Heart left ventricle (tissue), 16 donors: ENCODE measurements around the gene TMC3. TPM values are rescaled to one million over a fixed set of nuclear protein-coding genes. Genes with fewer than 3 reads are reported as not detected.

Source experiments
- ATAC-seq, 4 donors: fragments of 200-7000 bp; cut with Tn5 transposase; one replicate each; pipeline ENCODE4 v1.9.1; 2020 to 2022; ENCODE audit warnings: moderate library complexity in 4 of 4, mild to moderate bottlenecking in 3 of 4, moderate number of reproducible peaks in 1 of 4
- DNase-seq, 5 donors: peaks; one replicate each; pipeline ENCODE4 v3.0.0-alpha.2; 2020
- H3K27ac ChIP-seq, 12 donors: fragments of 200-600 bp; sonication (generic) in 4 of 12; one replicate each; pipeline versions ENCODE4 v1.5.0 to v1.8.0; 2016 to 2022; ENCODE audit warnings: mild to moderate bottlenecking in 2 of 12
- H3K27me3 ChIP-seq, 9 donors: fragments of 200-600 bp; sonication (generic) in 2 of 9; one replicate each; pipeline versions ENCODE4 v1.5.1 to v1.8.0; 2016 to 2022; ENCODE audit warnings: mild to moderate bottlenecking in 3 of 9
- H3K36me3 ChIP-seq, 9 donors: fragments of 200-600 bp; sonication (generic) in 2 of 9; one replicate each; pipeline versions ENCODE4 v1.5.0 to v1.8.0; 2018 to 2022; ENCODE audit warnings: mild to moderate bottlenecking in 2 of 9
- H3K4me1 ChIP-seq, 12 donors: fragments of 200-600 bp; sonication (generic) in 4 of 12; one replicate each; pipeline versions ENCODE4 v1.5.0 to v1.8.0; 2016 to 2022; ENCODE audit warnings: mild to moderate bottlenecking in 3 of 12
- H3K4me3 ChIP-seq, 12 donors: fragments of 200-600 bp; sonication (generic) in 4 of 12; one replicate each; pipeline versions ENCODE4 v1.5.0 to v1.8.0; 2017 to 2022; ENCODE audit warnings: mild to moderate bottlenecking in 9 of 12, moderate library complexity in 4 of 12
- H3K9me3 ChIP-seq, 12 donors: fragments of 200-600 bp; sonication (generic) in 4 of 12; one replicate each; pipeline versions ENCODE4 v1.5.0 to v1.8.0; 2016 to 2022; ENCODE audit warnings: mild to moderate bottlenecking in 1 of 12
- POLR2A ChIP-seq, 2 donors: fragments of 450-650 bp; IDR thresholded peaks; one replicate each; pipeline ENCODE4 v1.6.1; 2017; ENCODE audit warnings: antibody characterized with exemption in 2 of 2, mild to moderate bottlenecking in 2 of 2, moderate library complexity in 2 of 2
- WGBS, 4 donors: extraction: QIAGEN DNeasy Blood & Tissue Kit in 2 of 4; methylation state at CpG; one replicate each; pipeline versions ENCODE4 v1.1.5 to v1.1.7; 2013 to 2018; 5-methylcytosine and 5-hydroxymethylcytosine counted together
- intact Hi-C, 10 donors: fragments of 100-400 bp; cut with DNase I; formaldehyde crosslinking; loops; one replicate each; pipeline versions ENCODE4 v1.11.1 to v1.14.2; 2022
- polyA plus RNA-seq, 2 donors: library from polyadenylated mRNA; stranded (reverse); fragments of 200-250 nt; gene quantifications; one replicate each; pipeline ENCODE4 v1.2.3, GENCODE V29; 2013
- total RNA-seq, 9 donors: library from RNA; depleted of rRNA in 2 of 9; stranded (reverse); fragments of >200 nt in 2 of 9; fragmentation: NEBNext Ultra II Directional in 3 of 9; extraction: Animal tissue kit (Norgen Biotek cat#: 25700) in 3 of 9; gene quantifications; one replicate each; pipeline versions ENCODE4 v1.1.0 to v1.2.4, GENCODE V29; 2016 to 2023
- TF ChIP-seq, protein P1 (sequence below), 12 donors: fragments of 200-600 bp; sonication (generic) in 4 of 12; IDR thresholded peaks; one replicate each; pipeline versions ENCODE4 v1.5.0 to v1.8.0; 2018 to 2022; ENCODE audit warnings: antibody characterized with exemption in 12 of 12, mild to moderate bottlenecking in 5 of 12
- donor health status: ischemic (EF 13 %, LVEDD 7.1; RV severe dilation, severe dysfunction).
- donor health status: healthy with polysubstance abuse.
- donor health status: DM: no; HTN: yes; CAD: no.
- donor health status: DM: no; HTN: no; CAD: no.
- donor health status: ischemic (EF 25% LVEDD 6.9; RV normal size, moderate dysfunction).
- donor health status: ischemic (EF 25% LVEDD 5.7; RV mildly dilated, moderate dysfunction).
- donor health status: healthy.
- donor health status: DM: yes; HTN: yes; CAD: no.
- donor health status: ischemic (EF 35%, LVEDD 5.7; RV mildly dilated, moderate dysfunction).
- donor health status: nonischemic (EF 11% LVEDD 7.7; RV severe dilation, severe dysfunction).
- donor health status: DM: yes; HTN: yes; CAD: no.
- donor health status: PGD.
- donor health status: ischemic (EF 29% LVEDD 5.4; RV normal size, mild dysfunction).
- donor health status: nonischemic (EF 23%, LVEDD 6.1; RV moderate dilation, normal function).

TMC3 gene
- total and polyA plus RNA-seq, 11 donors: 0.19 TPM; not detected in 10

DNA sequence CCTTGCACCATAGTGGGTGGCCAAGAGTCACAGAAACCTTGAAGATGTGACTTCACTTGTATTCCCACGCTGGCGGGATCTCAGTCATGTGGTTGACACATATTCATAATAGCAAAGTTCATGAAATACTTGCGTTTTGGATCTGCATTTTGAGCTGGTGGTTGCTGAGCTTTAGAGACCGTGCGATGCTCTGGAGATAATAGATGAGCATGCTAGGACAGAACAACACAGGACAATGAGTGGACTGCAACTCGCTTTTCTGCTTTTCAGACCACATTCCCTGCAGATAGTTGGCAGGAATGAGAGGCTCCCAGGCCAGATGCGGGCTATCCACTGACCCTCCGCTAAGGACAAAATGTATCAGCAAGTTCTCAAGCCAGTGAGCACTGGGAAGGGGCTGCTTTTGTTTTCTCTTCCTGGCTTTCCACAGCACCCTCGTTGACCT lies 36.3 kb downstream of the TMC3 start:
- ATAC-seq: peak in 2 of 4 donors; percentile 14 to 26
- TF ChIP-seq, protein P1, sequence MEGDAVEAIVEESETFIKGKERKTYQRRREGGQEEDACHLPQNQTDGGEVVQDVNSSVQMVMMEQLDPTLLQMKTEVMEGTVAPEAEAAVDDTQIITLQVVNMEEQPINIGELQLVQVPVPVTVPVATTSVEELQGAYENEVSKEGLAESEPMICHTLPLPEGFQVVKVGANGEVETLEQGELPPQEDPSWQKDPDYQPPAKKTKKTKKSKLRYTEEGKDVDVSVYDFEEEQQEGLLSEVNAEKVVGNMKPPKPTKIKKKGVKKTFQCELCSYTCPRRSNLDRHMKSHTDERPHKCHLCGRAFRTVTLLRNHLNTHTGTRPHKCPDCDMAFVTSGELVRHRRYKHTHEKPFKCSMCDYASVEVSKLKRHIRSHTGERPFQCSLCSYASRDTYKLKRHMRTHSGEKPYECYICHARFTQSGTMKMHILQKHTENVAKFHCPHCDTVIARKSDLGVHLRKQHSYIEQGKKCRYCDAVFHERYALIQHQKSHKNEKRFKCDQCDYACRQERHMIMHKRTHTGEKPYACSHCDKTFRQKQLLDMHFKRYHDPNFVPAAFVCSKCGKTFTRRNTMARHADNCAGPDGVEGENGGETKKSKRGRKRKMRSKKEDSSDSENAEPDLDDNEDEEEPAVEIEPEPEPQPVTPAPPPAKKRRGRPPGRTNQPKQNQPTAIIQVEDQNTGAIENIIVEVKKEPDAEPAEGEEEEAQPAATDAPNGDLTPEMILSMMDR (IDR thresholded peaks at IDR 0.05): no peak
- no peak for TF ChIP-seq POLR2A (IDR thresholded peaks at IDR 0.05)
- no peak overlapping the region for H3K4me3 ChIP-seq
- H3K36me3 ChIP-seq: no peaks in the 10 kb centered on the region
- intact Hi-C loops: loop anchor here in 2 of 10 donors (5.0 kb wide), 2 partner anchors 60 to 65 kb away; no protein-coding TSS in a partner anchor
- no peak for DNase-seq
- H3K27me3 ChIP-seq: no peaks in the 10 kb centered on the region
- peak overlapping the region in 8 of 12 donors; percentile 18 to 82 (median 54) for H3K27ac ChIP-seq
- 69 to 80% (median 75%) methylated on average over 9 of the region's 9 CpGs for WGBS, 4 donors
- H3K9me3 ChIP-seq: no peaks in the 10 kb centered on the region
- H3K4me1 ChIP-seq: peaks cover 0 to 34% (median 7%) of the 10 kb centered on the region in 12 donors

DNA sequence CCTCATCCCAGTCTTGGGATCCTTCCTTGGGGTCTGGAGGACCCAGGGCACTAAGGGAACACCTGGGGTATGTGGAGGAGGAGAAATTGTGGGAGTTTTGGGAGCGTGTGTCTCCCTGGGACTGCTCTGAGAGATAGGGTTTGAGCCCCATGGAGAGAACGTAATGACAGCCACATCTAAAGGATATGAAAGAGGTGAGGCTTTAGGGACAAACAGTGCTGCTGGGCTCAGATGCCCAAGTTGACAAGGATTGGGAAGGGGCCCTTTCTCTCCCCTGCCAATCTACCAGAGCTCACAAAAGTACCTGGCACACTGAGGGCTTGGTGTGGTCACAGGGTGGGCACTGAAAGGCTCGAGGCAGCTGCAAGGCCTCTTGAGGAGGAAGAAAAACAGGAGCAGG lies 36.8 kb downstream of the TMC3 start:
- peaks cover 0 to 34% (median 7%) of the 10 kb centered on the region in 12 donors for H3K4me1 ChIP-seq
- no peak for DNase-seq
- 77 to 92% (median 87%) methylated on average over 3 of the region's 3 CpGs for WGBS, 4 donors
- no peaks in the 10 kb centered on the region for H3K36me3 ChIP-seq
- intact Hi-C loops: loop anchor here in 2 of 10 donors (5.0 kb wide), 2 partner anchors 60 to 65 kb away; no protein-coding TSS in a partner anchor
- H3K9me3 ChIP-seq: no peaks in the 10 kb centered on the region
- ATAC-seq: no peak
- TF ChIP-seq, protein P1 (IDR thresholded peaks at IDR 0.05): no peak
- no peak for TF ChIP-seq POLR2A (IDR thresholded peaks at IDR 0.05)
- no peaks in the 10 kb centered on the region for H3K27me3 ChIP-seq
- no peak overlapping the region for H3K4me3 ChIP-seq
- H3K27ac ChIP-seq: peak overlapping the region in 4 of 12 donors; percentile 4 to 82 (median 42)

DNA sequence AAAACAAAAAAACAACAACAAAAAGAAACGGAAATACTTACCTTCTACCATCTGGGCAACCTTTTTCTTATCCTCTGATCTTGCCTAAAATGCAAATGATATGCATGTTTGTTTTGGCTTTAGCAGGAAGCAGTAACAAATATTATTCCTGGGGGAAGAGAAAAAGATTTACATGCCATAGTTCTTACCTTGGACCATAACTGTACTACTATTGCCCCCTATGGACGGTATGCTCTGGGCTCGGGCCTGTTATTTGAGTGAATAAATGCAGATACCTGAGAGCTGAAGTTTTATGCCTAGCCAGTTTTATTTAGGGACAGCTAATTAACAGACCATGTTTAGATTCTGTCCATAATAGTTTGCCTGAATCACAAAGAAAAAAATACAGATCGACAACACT lies 37.4 kb downstream of the TMC3 start:
- ATAC-seq (no peak), DNase-seq (no peak)
- no peak overlapping the region for H3K4me3 ChIP-seq
- no peaks in the 10 kb centered on the region for H3K9me3 ChIP-seq
- 78 to 92% (median 89%) methylated on average over 4 of the region's 4 CpGs for WGBS, 4 donors
- H3K27ac ChIP-seq: no peak overlapping the region
- peaks cover 0 to 34% (median 7%) of the 10 kb centered on the region in 12 donors for H3K4me1 ChIP-seq
- TF ChIP-seq POLR2A (IDR thresholded peaks at IDR 0.05): no peak
- TF ChIP-seq, protein P1 (IDR thresholded peaks at IDR 0.05): peak in 8 of 12 donors; percentile 9 to 36 (median 18)
- intact Hi-C loops: loop anchor here in 2 of 10 donors (5.0 kb wide), 2 partner anchors 59 to 66 kb away; no protein-coding TSS in a partner anchor
- H3K36me3 ChIP-seq: no peaks in the 10 kb centered on the region
- H3K27me3 ChIP-seq: no peaks in the 10 kb centered on the region

DNA sequence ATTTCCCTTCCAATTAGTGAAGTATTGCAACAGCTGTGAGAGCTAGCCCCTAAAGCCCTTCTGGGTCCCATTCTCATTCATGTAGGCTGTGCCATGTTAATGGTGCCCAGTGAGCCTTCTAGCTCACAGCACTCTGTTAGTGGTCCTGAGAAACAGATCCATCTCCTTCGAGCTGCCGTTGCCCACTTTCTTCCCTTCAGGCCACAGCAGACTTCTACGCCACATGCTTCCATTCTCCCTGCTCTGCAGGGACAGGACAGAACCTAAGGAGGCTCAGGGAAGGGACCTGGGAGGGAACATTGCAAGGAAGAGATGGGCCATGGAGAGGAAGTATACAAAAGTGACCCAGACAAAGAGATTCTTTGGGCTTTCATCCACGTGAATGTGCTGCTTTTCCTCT lies 38.4 kb downstream of the TMC3 start:
- Histone ChIP-seq H3K36me3 (no peaks in the 10 kb centered on the region), H3K9me3 (no peaks in the 10 kb centered on the region), H3K27me3 (no peaks in the 10 kb centered on the region), H3K4me3 (no peak overlapping the region), H3K4me1 (peaks cover 0 to 34% (median 8%) of the 10 kb centered on the region in 12 donors), H3K27ac (no peak overlapping the region)
- 84 to 90% (median 88%) methylated on average over 4 of the region's 4 CpGs for WGBS, 4 donors
- DNase-seq (no peak), ATAC-seq (no peak)
- intact Hi-C loops: loop anchor here in 2 of 10 donors (5.0 kb wide), 2 partner anchors 58 to 67 kb away; no protein-coding TSS in a partner anchor
- TF ChIP-seq POLR2A (IDR thresholded peaks at IDR 0.05): no peak
- TF ChIP-seq, protein P1 (IDR thresholded peaks at IDR 0.05): no peak
